ENCODE data around the gene AHCYL2.

AHCYL2 gene

DNA sequence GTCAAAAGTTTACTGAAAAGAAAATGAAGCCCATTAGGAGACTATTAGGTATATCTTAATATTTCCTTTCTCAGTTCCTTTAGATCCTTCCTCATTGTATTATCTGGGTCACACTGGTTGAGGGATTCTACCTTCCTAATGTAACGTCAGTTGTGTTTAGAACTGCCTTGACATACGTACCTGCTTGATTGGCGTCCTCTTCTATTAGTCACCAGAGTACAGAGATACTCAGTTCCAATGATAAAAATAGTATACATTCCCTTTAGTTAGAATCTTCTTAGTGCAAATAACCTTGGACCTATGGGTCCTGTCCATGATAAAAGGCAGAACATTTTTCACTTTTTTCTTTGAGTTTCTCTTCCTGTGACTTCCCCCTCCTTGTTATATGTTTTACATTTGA, 45.2 kb downstream of the AHCYL2 start:
- TF ChIP-seq TAF1 (IDR thresholded peaks at IDR 0.05; ENCODE audit: borderline replicate concordance, insufficient read depth, low read length) (no peak), FOXP2 (optimal IDR thresholded peaks at IDR 0.05; ENCODE audit: borderline replicate concordance, extremely low read depth, extremely low read length, insufficient read depth) (no peak), POLR2AphosphoS5 (IDR thresholded peaks at IDR 0.05; ENCODE audit: low read depth, low read length) (no peak), SIN3A (IDR thresholded peaks at IDR 0.05; ENCODE audit: borderline replicate concordance, insufficient read depth, low read length) (no peak)

DNA sequence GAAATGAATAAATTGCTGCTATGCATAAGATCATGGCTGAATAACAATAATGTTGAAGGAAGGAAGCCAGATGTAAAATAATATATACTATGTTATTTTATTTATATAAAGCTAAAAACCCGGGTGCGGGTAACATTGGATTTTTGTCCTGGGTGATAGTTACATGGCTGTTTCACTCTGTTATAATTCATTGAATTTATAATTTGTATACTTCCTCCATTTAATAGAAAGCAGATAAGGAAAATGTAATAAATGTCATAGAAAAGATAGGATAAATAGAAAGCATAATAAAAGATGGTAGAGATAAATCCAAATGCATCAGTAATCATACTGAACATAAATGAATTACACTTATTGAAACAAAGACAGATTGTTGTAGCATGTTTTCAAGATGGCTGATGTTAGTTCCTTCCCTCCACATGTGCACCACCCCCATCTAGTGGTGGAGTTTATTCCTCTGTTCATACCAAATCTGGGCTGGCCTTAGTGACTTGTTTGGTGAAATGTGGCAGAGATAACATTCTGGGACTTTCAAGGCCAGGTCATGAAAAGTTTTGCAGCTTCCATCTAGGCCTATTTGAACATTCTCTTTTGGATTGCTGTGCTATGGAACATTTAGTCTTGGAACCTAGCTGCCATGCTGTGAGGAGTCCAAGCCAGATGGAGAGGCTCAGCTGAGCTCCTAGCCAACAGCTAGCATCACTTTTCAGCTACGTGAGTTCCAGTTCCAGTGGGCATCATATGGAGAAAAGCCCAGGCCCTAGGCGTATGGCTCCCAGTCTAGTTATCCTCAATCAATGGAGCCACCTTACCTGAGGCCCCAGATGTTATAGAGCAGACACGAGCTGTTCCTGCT, 46.9 kb downstream of the AHCYL2 start:
- no peak for TF ChIP-seq POLR2AphosphoS5 (IDR thresholded peaks at IDR 0.05; ENCODE audit: low read depth, low read length)
- no peak for TF ChIP-seq TAF1 (IDR thresholded peaks at IDR 0.05; ENCODE audit: borderline replicate concordance, insufficient read depth, low read length)
- TF ChIP-seq SIN3A (IDR thresholded peaks at IDR 0.05; ENCODE audit: borderline replicate concordance, insufficient read depth, low read length): no peak
- TF ChIP-seq FOXP2 (optimal IDR thresholded peaks at IDR 0.05; ENCODE audit: borderline replicate concordance, extremely low read depth, extremely low read length, insufficient read depth): no peak
- TF ChIP-seq, protein P1, sequence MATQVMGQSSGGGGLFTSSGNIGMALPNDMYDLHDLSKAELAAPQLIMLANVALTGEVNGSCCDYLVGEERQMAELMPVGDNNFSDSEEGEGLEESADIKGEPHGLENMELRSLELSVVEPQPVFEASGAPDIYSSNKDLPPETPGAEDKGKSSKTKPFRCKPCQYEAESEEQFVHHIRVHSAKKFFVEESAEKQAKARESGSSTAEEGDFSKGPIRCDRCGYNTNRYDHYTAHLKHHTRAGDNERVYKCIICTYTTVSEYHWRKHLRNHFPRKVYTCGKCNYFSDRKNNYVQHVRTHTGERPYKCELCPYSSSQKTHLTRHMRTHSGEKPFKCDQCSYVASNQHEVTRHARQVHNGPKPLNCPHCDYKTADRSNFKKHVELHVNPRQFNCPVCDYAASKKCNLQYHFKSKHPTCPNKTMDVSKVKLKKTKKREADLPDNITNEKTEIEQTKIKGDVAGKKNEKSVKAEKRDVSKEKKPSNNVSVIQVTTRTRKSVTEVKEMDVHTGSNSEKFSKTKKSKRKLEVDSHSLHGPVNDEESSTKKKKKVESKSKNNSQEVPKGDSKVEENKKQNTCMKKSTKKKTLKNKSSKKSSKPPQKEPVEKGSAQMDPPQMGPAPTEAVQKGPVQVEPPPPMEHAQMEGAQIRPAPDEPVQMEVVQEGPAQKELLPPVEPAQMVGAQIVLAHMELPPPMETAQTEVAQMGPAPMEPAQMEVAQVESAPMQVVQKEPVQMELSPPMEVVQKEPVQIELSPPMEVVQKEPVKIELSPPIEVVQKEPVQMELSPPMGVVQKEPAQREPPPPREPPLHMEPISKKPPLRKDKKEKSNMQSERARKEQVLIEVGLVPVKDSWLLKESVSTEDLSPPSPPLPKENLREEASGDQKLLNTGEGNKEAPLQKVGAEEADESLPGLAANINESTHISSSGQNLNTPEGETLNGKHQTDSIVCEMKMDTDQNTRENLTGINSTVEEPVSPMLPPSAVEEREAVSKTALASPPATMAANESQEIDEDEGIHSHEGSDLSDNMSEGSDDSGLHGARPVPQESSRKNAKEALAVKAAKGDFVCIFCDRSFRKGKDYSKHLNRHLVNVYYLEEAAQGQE (IDR thresholded peaks at IDR 0.05; ENCODE audit: insufficient read depth in 1 of 2, low read depth in 2 of 2, low read length in 2 of 2): no peak

DNA sequence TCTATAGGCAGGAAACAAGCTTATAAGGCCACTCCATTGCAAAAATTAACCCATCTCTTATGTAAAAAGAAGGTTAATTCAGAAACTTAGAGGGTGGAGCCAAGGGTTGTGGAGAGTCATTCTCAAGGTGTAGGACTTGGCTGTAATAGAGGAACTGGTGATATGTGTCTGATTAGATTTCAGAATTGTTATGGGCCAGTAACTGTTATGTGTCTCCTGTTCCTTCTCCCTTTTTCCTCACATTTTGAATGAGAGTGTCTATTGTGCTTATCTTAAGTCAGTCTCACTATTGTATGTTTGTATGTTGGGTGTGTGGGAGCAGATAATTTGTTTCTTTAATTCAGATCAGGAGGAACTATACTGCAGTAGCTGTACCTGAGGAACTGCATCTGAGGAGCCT, 49.1 kb downstream of the AHCYL2 start:
- TF ChIP-seq TAF1 (IDR thresholded peaks at IDR 0.05; ENCODE audit: borderline replicate concordance, insufficient read depth, low read length) (no peak), POLR2AphosphoS5 (IDR thresholded peaks at IDR 0.05; ENCODE audit: low read depth, low read length) (no peak), FOXP2 (optimal IDR thresholded peaks at IDR 0.05; ENCODE audit: borderline replicate concordance, extremely low read depth, extremely low read length, insufficient read depth) (no peak)
- TF ChIP-seq, protein P1 (IDR thresholded peaks at IDR 0.05; ENCODE audit: insufficient read depth in 1 of 2, low read depth in 2 of 2, low read length in 2 of 2): no peak

DNA sequence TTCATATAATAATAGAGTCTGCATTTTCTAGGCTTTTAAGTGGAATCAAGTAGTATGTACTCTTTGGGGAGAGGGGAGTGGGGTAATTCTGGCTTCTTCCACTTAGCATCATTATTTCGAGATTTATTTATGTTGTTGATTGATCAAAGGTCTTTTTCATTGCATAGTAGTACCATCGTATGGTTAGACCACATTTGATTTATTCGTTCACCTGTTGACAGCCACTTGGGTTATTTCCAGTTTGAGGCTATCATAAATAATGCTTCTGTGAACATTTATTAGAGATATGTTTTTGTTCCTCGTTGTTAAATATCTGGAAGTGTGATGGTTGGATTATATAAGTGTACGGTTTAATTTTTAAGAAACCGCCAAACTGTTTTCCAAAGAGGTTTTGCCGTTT, 52.8 kb downstream of the AHCYL2 start:
- no peak for TF ChIP-seq FOXP2 (optimal IDR thresholded peaks at IDR 0.05; ENCODE audit: borderline replicate concordance, extremely low read depth, extremely low read length, insufficient read depth)
- TF ChIP-seq POLR2AphosphoS5 (IDR thresholded peaks at IDR 0.05; ENCODE audit: low read depth, low read length): no peak
- TF ChIP-seq, protein P1 (IDR thresholded peaks at IDR 0.05; ENCODE audit: insufficient read depth in 1 of 2, low read depth in 2 of 2, low read length in 2 of 2): no peak
- TF ChIP-seq SIN3A (IDR thresholded peaks at IDR 0.05; ENCODE audit: borderline replicate concordance, insufficient read depth, low read length): no peak
- no peak for TF ChIP-seq TAF1 (IDR thresholded peaks at IDR 0.05; ENCODE audit: borderline replicate concordance, insufficient read depth, low read length)

DNA sequence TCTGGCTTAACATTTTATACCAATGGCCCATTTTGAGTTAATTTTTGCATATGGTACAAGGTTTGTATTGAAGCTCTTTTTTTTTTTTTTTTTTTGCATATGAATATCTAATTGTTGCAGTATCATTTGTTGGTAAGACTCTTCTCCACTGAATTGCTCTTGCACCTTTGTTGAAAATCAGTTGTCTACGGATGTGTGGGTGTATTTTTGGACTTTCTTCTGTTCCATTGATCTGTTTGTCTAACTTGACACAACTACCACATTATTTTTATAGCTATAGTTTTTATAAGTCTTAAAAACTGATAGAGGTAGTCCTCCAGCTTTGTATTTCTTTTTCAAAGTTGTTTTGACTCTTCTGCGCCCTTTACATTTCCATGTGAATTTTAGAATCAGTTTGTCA, 53.9 kb downstream of the AHCYL2 start:
- TF ChIP-seq, protein P1 (IDR thresholded peaks at IDR 0.05; ENCODE audit: insufficient read depth in 1 of 2, low read depth in 2 of 2, low read length in 2 of 2): no peak
- TF ChIP-seq FOXP2 (optimal IDR thresholded peaks at IDR 0.05; ENCODE audit: borderline replicate concordance, extremely low read depth, extremely low read length, insufficient read depth): no peak
- no peak for TF ChIP-seq POLR2AphosphoS5 (IDR thresholded peaks at IDR 0.05; ENCODE audit: low read depth, low read length)
- TF ChIP-seq TAF1 (IDR thresholded peaks at IDR 0.05; ENCODE audit: borderline replicate concordance, insufficient read depth, low read length): no peak
- no peak for TF ChIP-seq SIN3A (IDR thresholded peaks at IDR 0.05; ENCODE audit: borderline replicate concordance, insufficient read depth, low read length)

All from PFSK-1 (cell line).